Activated CD8-positive, alpha-beta memory T cell treated with anti-CD3 and anti-CD28 coated beads, Interleukin-2, amount 50 U/mL, for 1 hour (primary cell): ENCODE results near the gene WDR31.

ENCODE experiments used
- DNase-seq: peaks from one replicate; pipeline ENCODE4 v3.0.0-alpha.2; 2020; ENCODE audit errors: extremely low read depth

WDR31 gene

DNA sequence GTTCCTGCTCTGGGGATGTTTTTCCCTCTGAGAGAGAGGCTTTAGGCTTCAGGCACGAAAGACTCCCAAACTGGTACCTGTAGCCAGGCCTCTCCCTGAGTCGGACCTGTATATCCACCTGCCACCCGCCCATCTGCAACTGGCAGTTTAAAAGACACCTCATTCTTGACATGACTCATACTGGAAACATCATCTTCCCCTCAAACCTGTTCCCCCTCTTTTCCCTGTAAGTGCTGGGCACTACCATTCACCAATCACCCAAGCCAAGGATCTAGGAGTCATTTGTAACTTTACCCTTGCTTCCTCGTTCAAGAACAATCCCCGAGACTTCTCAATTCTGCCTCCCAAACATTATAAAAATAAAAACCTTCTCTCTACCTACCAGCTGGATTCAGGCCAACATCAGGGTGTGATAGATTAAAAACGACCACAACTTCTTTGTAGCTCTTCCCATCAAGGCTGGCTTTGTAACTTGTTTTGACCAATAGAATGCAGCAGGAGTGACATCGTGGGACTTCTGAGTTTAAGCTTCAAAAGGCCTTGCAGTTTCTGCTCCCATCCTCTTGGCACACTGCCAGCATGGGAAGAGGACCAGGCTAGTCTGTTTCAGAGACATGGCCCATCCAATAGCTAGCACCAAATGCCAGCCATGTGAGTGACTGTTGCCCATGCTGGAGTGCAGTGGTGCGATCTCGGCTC lies 1.8 kb upstream of the WDR31 start:
- no peak for DNase-seq

DNA sequence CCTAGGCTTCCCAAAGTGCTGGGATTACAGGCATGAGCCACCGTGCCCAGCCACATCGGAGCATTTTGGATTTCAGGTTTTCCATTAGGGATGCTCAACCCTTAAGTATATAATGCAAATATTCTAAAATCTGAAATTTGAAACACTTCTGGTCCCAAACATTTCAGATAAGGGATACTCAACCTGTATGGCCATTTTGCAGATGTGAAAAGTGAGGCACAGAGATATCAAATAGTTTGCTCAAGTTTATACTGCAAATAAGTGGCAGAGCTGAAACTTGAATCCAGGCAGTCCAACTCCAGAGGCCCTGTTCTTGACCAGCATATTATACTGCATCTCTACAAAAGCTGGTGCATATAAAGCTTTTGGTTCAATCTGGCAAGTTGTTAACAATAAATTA lies 2.4 kb downstream of the WDR31 start:
- no peak for DNase-seq

GRCh38 chr9:113331780-113332179 lies 8.3 kb downstream of the WDR31 start:
- no peak for DNase-seq

DNA sequence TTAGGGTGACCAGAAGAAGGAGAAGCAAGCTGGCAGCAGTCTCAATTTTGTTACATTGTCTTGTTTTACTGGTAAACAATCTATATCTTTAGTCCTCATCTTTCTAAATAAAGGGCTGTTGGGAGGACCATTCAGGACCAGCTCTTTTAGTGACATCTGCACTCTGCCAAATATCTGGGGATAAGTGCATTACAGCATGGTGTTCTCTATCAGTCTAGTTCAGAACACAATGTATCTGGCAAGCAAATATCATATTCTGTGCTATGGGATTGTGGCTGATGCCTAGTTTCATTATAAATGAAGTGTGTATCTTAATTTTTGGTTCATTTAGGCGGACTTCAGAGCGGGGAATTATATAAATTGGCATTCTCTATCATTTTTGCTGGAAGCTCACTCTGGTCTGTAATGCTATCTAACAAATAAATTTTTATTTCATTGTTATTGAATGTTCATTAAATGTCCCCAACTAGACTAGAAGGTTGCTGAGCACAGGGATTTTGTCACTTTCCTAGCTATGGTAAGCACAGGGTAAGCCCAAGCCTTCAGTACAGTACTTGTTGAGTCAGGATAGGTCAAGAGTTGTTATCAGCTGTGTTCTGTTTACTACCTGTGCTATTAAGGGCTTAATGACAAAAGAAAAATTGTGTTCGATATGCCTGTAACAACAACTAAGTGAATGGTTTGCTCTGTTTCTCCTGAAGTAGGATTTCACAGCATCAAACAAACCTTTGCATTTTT lies 11.9 kb downstream of the WDR31 start:
- no peak for DNase-seq

GRCh38 chr9:113326230-113326629 lies 13.8 kb downstream of the WDR31 start:
- DNase-seq: no peak

GRCh38 chr9:113322671-113323070 lies 17.4 kb downstream of the WDR31 start:
- DNase-seq: no peak

- no peak for DNase-seq
Measured at GRCh38 chr9:113320051-113320450, 20.0 kb downstream of the WDR31 start.

DNA sequence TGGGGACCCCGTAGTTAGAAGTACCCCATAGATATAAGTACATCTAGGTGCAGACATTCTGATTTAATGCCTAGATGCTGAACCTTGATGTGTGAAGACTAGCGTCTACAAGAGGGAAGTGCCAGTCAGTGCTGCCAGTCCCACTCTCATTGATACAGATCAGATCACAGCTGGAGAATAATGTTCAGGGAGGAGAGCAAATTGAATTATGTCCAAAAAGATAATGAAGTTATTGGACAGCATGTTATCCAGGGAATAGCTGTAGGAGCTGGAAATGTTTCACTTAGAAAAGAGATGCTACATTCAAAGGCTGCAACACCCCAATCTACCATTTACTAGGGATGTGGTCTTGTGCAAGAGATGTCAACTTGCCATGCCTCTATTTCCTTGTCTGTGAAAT lies 21.0 kb downstream of the WDR31 start:
- DNase-seq: no peak

DNA sequence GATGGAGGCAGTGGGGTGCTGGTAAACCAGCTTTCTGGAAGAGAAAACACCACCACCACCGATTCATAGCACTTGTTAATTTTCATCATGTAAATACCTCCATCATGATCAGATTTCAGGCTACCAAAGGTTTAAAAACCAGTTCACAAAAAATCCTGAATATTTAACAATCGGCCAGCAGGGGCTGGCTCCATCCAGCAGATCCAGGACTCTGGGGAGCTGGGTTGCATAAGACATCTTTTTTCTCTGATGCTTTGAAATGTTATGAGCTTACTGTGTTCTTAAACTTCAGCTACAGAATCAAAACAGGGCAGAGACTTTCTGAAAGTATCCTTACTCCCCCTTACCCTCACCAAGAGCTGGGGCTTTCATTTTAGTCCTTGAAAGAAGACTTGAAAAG lies 22.3 kb downstream of the WDR31 start:
- DNase-seq: no peak

GRCh38 chr9:113316030-113316429 lies 24.0 kb downstream of the WDR31 start:
- no peak for DNase-seq

- no peak for DNase-seq
Measured at GRCh38 chr9:113315231-113315630, 24.8 kb downstream of the WDR31 start.

- DNase-seq: no peak
Measured at GRCh38 chr9:113313261-113313660, 26.8 kb downstream of the WDR31 start.

DNA sequence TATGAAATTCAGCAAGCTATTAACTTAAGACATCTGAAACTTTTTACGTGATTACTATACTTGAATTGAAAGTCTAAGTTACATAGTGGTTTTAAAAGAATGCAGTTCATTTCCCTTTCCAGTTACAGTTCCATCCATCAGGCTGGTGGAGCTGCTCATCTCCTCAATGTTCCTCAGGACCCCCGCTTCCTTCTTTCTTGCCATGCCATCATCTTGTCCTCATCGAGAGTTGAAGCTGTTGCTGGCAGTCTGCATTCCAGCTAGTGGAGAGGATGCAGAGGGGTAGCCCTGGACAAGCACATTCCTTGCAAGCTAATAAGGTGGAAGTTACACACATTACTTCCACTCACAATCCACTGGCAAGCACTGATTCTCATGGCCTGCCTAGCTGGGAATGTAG lies 28.1 kb downstream of the WDR31 start:
- no peak for DNase-seq

DNA sequence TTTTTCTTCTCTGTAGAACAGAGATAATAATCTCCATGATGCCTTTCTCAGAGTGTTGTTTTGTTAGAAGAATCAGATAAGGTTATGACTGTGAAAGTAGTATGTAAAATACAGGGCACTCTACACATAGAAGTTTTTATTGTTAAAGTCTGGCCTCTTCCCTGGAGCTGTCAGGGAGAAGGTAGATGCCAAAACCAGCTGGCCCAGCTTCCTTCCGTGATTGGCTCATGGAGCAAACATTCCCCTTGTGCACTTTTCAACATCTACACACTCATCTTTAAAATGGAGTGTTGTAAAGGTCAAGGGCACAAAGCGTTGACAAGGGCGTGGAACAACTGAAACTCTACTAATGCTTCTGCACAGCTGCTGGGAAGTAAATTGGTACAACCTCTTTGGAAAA lies 29.5 kb downstream of the WDR31 start:
- no peak for DNase-seq

DNA sequence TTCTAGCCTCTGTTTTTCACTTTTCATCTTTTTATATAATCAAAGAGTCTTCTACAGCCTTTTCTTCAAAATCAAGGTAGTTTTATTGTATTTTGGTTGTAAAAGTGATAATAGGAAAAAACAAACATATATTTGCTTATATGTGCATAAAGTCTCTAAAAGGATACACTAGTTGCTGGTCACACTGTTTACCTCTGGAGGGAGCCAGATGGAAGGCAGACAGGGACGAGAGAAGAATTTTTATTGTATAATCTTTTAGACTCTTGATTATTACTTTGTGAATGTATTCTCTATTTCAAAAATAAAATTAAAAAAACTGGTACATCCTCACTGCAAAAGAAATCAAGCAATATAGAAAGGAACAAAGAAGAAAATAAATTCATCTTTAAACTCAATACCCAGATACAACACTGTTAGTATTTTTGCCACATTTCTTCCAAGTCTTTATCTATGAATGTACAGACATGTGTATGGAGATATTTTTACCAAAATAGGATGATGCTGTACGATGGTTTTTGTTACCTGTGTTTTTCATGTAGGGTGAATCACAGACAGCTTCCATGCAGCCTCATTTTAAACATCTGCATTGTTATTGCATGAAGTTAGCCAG lies 30.8 kb downstream of the WDR31 start:
- no peak for DNase-seq

DNA sequence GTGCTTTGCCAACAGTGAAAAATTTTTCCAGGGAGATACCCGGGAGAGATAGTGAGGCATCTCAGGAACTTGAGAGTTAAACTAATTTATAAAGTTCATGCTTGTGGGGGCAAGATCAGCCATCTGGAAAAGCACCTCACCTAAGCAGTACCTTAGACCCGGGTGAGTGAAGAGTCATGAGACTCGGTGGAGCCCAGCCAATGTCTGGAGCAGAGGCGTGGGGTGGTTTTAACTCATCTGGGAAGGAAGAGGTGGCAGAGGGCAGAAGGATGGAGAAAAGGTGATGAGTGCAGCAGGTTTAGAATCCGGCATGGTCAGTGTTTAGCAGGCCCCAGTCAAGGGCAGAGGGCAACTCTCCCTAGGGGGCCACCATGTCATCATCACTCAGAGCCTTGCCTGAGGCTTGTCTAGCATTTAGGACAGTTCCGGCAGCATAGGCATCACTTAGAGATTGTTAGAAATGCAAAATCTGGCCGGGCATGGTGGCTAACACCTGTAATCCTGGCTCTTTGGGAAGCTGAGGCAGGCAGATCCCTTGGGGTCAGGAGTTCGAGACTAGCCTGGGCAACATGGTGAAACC lies 32.6 kb downstream of the WDR31 start:
- DNase-seq: no peak

DNA sequence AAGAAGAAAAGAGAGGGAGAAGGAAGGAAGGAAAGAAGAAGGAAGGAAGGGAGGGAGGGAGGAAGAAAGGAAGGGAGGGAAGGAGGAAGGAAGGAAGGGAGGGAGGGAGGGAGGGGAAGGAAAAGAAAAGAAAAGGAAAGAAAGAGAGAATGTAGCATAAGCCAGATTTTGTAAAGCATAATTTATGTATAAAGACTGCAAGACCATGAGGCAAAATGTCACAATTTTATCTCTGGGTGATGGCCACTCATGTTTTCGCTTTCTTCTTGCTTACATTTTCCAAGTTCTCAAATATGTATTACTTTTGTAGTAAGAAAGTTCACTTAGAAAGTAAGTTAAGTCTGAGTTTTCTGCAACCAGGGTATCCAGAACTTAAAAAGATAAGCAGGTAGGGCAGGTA lies 33.5 kb downstream of the WDR31 start:
- no peak for DNase-seq

GRCh38 chr9:113302792-113303418 lies 37.2 kb downstream of the WDR31 start, which contains the start of gene RNF183:
Gene RNF183 (minus strand): TSS chr9:113303376. CDS start chr9:113298184, 5,192 bp downstream.
- no peak for DNase-seq

GRCh38 chr9:113301548-113301947 lies 38.5 kb downstream of the WDR31 start:
- DNase-seq: no peak

DNA sequence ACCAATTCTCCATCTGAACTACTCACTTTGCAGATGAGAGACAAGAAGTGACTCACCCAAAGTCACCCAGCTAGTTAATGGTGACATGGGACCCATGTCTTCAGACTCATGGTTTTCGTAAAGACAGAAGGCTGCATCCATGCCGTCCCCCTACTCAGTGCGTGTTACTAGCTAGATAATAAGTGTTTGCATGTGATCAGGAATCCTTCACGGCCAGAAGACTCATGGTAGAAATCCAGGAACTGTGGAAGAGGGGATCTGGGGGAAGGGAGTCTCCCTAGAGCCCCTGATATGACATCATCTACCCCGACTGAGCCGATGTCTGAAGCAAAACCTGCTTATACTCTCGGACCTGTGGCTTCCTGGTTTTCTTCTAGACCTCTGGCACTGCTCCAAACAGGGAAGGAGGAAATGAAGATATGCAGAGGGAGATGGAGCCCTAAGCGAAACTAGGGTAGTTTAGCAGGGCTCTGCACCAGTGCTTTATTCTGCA lies 40.2 kb downstream of the WDR31 start:
- DNase-seq: no peak

- no peak for DNase-seq
Measured at GRCh38 chr9:113298924-113299770, 40.9 kb downstream of the WDR31 start.
